HCT116 (cell line): Measurements from ENCODE around the gene ZWILCH. TPM values are rescaled to one million over a fixed set of nuclear protein-coding genes. Genes with fewer than 3 reads are reported as not detected.

Source experiments
- ATAC-seq: fragments of 200-7000 bp; cut with Tn5 transposase; 2 replicates; pipeline ENCODE4 v1.9.1; 2020; ENCODE audit warnings: mild to moderate bottlenecking, moderate library complexity
- BruUV-seq: library from RNA; stranded (reverse); fragments of 400-500 nt; replicated peaks from 2 replicates; lab custom pipeline; 2021; lab: Mats Ljungman, UMichigan
- CTCF ChIA-PET: fragments of 300-600 bp; sonication (Branson Sonifier 250); formaldehyde crosslinking; loops from one replicate; lab custom pipeline; 2021; ENCODE audit warnings: antibody characterized with exemption; lab: Charles Lee
- POLR2A ChIA-PET: fragments of 300-600, 350-600 bp; sonication (Branson Sonifier 250); formaldehyde crosslinking; loops from one replicate; lab custom pipeline; 2021; ENCODE audit warnings: antibody characterized with exemption; lab: Charles Lee
- RAD21 ChIA-PET, 2 experiments: fragments of 300-600 bp; sonication (Branson Sonifier 250); formaldehyde crosslinking; loops; one replicate each; lab custom pipeline; 2023; ENCODE audit warnings: low total read pairs in 2 of 2; ENCODE audit not compliant: uncharacterized antibody in 2 of 2, unreplicated experiment in 2 of 2, low non-redundant PET in 1 of 2; lab: Charles Lee
- DNase-seq: peaks from one replicate; pipeline ENCODE4 v3.0.0-alpha.2; 2010; ENCODE audit warnings: low read depth, low spot score
- H2AFZ ChIP-seq: fragments of 200-600 bp; shearing (Covaris generic), sonication (generic); 2 replicates; pipeline ENCODE4 v1.6.1; 2017; ENCODE audit warnings: low read depth, mixed run types, mixed read lengths, antibody characterized with exemption, low read length; ENCODE audit not compliant: poor library complexity, severe bottlenecking
- H3K27ac ChIP-seq: 2 replicates; pipeline ENCODE4 v1.5.1; 2012; ENCODE audit warnings: low read depth, low read length
- H3K27me3 ChIP-seq: fragments of 200-600 bp; sonication (generic); 2 replicates; pipeline ENCODE4 v1.6.1; 2016; ENCODE audit warnings: mixed run types, low read length, mixed read lengths; ENCODE audit not compliant: insufficient read depth
- H3K36me3 ChIP-seq, 2 experiments: fragments of 200-500 bp in 1 of 2; fragments of 200-600 bp in 1 of 2; sonication (Bioruptor generic) in 1 of 2; sonication (generic) in 1 of 2; 2 replicates each; pipeline versions ENCODE4 v1.5.1 to v1.6.1; 2014 to 2016; ENCODE audit warnings: low read length in 2 of 2, inconsistent platforms in 1 of 2, mixed read lengths in 1 of 2, mixed run types in 1 of 2; ENCODE audit not compliant: insufficient read depth in 2 of 2, control insufficient read depth in 1 of 2
- H3K4me1 ChIP-seq, 2 experiments: fragments of 200-600 bp in 1 of 2; sonication (generic) in 1 of 2; 2 replicates each; pipeline versions ENCODE4 v1.5.1 to v1.6.1; 2012 to 2017; ENCODE audit warnings: low read length in 2 of 2, inconsistent platforms in 1 of 2, mild to moderate bottlenecking in 1 of 2, mixed read lengths in 1 of 2, mixed run types in 1 of 2, moderate library complexity in 1 of 2; ENCODE audit not compliant: insufficient read depth in 2 of 2, control insufficient read depth in 1 of 2
- H3K4me2 ChIP-seq: fragments of 200-600 bp; sonication (generic); 2 replicates; pipeline ENCODE4 v1.6.1; 2017; ENCODE audit warnings: mixed run types, low read length, mixed read lengths
- H3K4me3 ChIP-seq, 2 experiments: fragments of 200-600 bp in 1 of 2; sonication (generic) in 1 of 2; replicated peaks in 1 of 2; 2 replicates each; pipeline ENCODE4 v1.5.1; 2011 to 2016; ENCODE audit warnings: low read length in 2 of 2, control low read depth in 1 of 2, low read depth in 1 of 2, mild to moderate bottlenecking in 1 of 2, mixed read lengths in 1 of 2, mixed run types in 1 of 2
- H3K79me2 ChIP-seq: fragments of 200-600 bp; sonication (generic); 2 replicates; pipeline ENCODE4 v1.6.1; 2017; ENCODE audit warnings: mild to moderate bottlenecking, mixed run types, low read length, moderate library complexity, mixed read lengths; ENCODE audit not compliant: insufficient read depth
- H3K9ac ChIP-seq: fragments of 200-600 bp; sonication (generic); 2 replicates; pipeline ENCODE4 v1.6.1; 2016; ENCODE audit warnings: low read length, mixed read lengths
- H3K9me2 ChIP-seq: fragments of 200-600 bp; sonication (generic), shearing (Covaris generic); 2 replicates; pipeline ENCODE4 v1.6.1; 2017; ENCODE audit warnings: mixed run types, mild to moderate bottlenecking, moderate library complexity; ENCODE audit not compliant: insufficient read depth
- H3K9me3 ChIP-seq, 2 experiments: fragments of 200-500 bp in 1 of 2; fragments of 200-600 bp in 1 of 2; sonication (Bioruptor generic) in 1 of 2; sonication (generic) in 1 of 2; 2 replicates each; pipeline ENCODE4 v1.6.1; 2014 to 2017; ENCODE audit warnings: low read length in 2 of 2, mixed read lengths in 2 of 2, inconsistent platforms in 1 of 2, low read depth in 1 of 2, mild to moderate bottlenecking in 1 of 2, mixed run types in 1 of 2, moderate library complexity in 1 of 2; ENCODE audit not compliant: control insufficient read depth in 1 of 2, insufficient read depth in 1 of 2
- H4K20me1 ChIP-seq: fragments of 200-600 bp; sonication (generic), shearing (Covaris generic); 2 replicates; pipeline ENCODE4 v1.6.1; 2017; ENCODE audit warnings: mixed run types, mild to moderate bottlenecking, moderate library complexity; ENCODE audit not compliant: insufficient read depth
- CTCF ChIP-seq, 3 experiments: fragments of 200-600 bp in 1 of 3; sonication (generic) in 1 of 3; IDR thresholded peaks in 2 of 3; conservative IDR thresholded peaks in 1 of 3; 2 replicates each; pipeline ENCODE4 v1.5.1; 2012 to 2017; ENCODE audit warnings: low read depth in 2 of 3, low read length in 2 of 3, antibody characterized with exemption in 1 of 3, borderline replicate concordance in 1 of 3, control low read depth in 1 of 3, mild to moderate bottlenecking in 1 of 3, mixed read lengths in 1 of 3, mixed run types in 1 of 3, moderate library complexity in 1 of 3; ENCODE audit not compliant: insufficient read depth in 1 of 3
- ELF1 ChIP-seq: IDR thresholded peaks from 2 replicates; pipeline ENCODE4 v1.6.1; 2012; ENCODE audit warnings: low read depth, borderline replicate concordance
- EZH2phosphoT487 ChIP-seq: fragments of 200-600 bp; IDR thresholded peaks from 2 replicates; pipeline ENCODE4 v1.6.1; 2018; ENCODE audit warnings: antibody characterized with exemption, borderline replicate concordance
- FOSL1 ChIP-seq: IDR thresholded peaks from 2 replicates; pipeline ENCODE4 v1.6.1; 2012; ENCODE audit warnings: low read depth
- POLR2A ChIP-seq: IDR thresholded peaks from 2 replicates; pipeline ENCODE4 v1.7.0; 2011; ENCODE audit warnings: borderline replicate concordance; ENCODE audit not compliant: insufficient read depth, insufficient read length; ENCODE audit errors: extremely low read depth
- POLR2AphosphoS5 ChIP-seq: IDR thresholded peaks from 2 replicates; pipeline ENCODE4 v1.6.1; 2011; ENCODE audit warnings: mild to moderate bottlenecking, low read depth, low read length, moderate library complexity
- RAD21 ChIP-seq: IDR thresholded peaks from 2 replicates; pipeline ENCODE4 v1.6.1; 2012; ENCODE audit warnings: low read depth, mild to moderate bottlenecking
- REST ChIP-seq: IDR thresholded peaks from 2 replicates; pipeline ENCODE4 v1.6.1; 2012; ENCODE audit warnings: low read depth
- TCF7L2 ChIP-seq: IDR thresholded peaks from 2 replicates; pipeline ENCODE4 v1.7.0; 2011; ENCODE audit warnings: borderline replicate concordance, inconsistent platforms; ENCODE audit not compliant: insufficient read depth, insufficient read length; ENCODE audit errors: extremely low read depth
- YY1 ChIP-seq: IDR thresholded peaks from 2 replicates; pipeline ENCODE4 v1.6.1; 2011; ENCODE audit warnings: low read length, low read depth, moderate library complexity, mild to moderate bottlenecking; ENCODE audit not compliant: insufficient replicate concordance; ENCODE audit errors: extremely low read depth
- ZBTB33 ChIP-seq: IDR thresholded peaks from 2 replicates; pipeline ENCODE4 v1.6.1; 2011; ENCODE audit warnings: mild to moderate bottlenecking, low read length, moderate library complexity; ENCODE audit not compliant: insufficient replicate concordance; ENCODE audit errors: extremely low read depth
- ZFX ChIP-seq: fragments of 450-650 bp; IDR thresholded peaks from 2 replicates; pipeline ENCODE4 v1.6.1; 2017
- intact Hi-C: fragments of 100-400 bp; cut with micrococcal nuclease; formaldehyde crosslinking; loops from 2 replicates; pipeline ENCODE4 v1.10.0; 2022
- total RNA-seq: library from RNA; stranded (reverse); gene quantifications from one replicate; pipeline ENCODE4 v1.2.1, GENCODE V29; 2021; ENCODE audit not compliant: unreplicated experiment

Gene ZWILCH
- total RNA-seq, 1 experiment from 2014 or later, result 25.8 TPM

GRCh38 chr15:66545255-66545654 is 40.1 kb downstream of the ZWILCH start (continued):
- no peak for TF ChIP-seq REST
- TF ChIP-seq, all 23 proteins: peak for 0

- Histone ChIP-seq H3K4me1 (peaks cover 4 to 13% of the 10 kb centered on the region in 2 experiments; a peak in 3 of 4 replicates), H3K9me2 (no peaks in the 10 kb centered on the region), H3K27ac (no peak overlapping the region), H2AFZ (no peak overlapping the region), H3K27me3 (no peaks in the 10 kb centered on the region), H3K79me2 (no peaks in the 10 kb centered on the region), H3K4me2 (no peak overlapping the region), H3K9me3 (no peaks in the 10 kb centered on the region), H3K36me3 (no peaks in the 10 kb centered on the region), H4K20me1 (no peaks in the 10 kb centered on the region), H3K4me3 (no peak overlapping the region), H3K9ac (no peak overlapping the region)
- no TSS peak for BruUV-seq
- DNase-seq (no peak), ATAC-seq (no peak)
- POLR2A ChIA-PET, result no interaction called here
- RAD21 ChIA-PET, result no interaction called here
- CTCF ChIA-PET, result interaction anchor here (2.5 kb wide), 1 partner anchor 11 kb away, joined by 5 read pairs; the partner anchor contains the start of gene LCTL
- intact Hi-C loops, result no loop called here
- TF ChIP-seq FOSL1 (no peak), YY1 (no peak), ZBTB33 (no peak), TCF7L2 (no peak), ELF1 (no peak), RAD21 (no peak), POLR2A (no peak), POLR2AphosphoS5 (no peak), ZFX (no peak), CTCF (IDR thresholded peaks at IDR 0.05 in 2 of 3, conservative IDR thresholded peaks at IDR 0.05 in 1 of 3; ENCODE audit: borderline replicate concordance in 1 of 3, insufficient read depth in 1 of 3, low read depth in 2 of 3, low read length in 2 of 3) (no peak), EZH2phosphoT487 (no peak)
These were observed 50.6 kb downstream of the ZWILCH start for GRCh38 chr15:66555685-66556084.
